Measurements from ENCODE around the gene PITX1.

GRCh38 chr5:135079760-135080159, 45.7 kb upstream of the PITX1 start:
- no peak for TF ChIP-seq CTCF (IDR thresholded peaks at IDR 0.05)
- no peak for TF ChIP-seq POLR2A (IDR thresholded peaks at IDR 0.05)
